WTC11 (cell line): ENCODE measurements around the gene DLAT.
"Not testable (repeated sequence)": the region's sequence is repeated elsewhere in the genome, so short reads cannot be mapped to it uniquely, and the experiment has no call there.

ENCODE experiments used
- CBFB ChIP-seq: sonication (generic); formaldehyde crosslinking; IDR thresholded peaks from 2 replicates; pipeline ENCODE4 v1.8.1; 2022; ENCODE audit warnings: mild to moderate bottlenecking, low read depth, missing genetic modification reagents
- CTCF ChIP-seq: fragments of 200-600 bp; IDR thresholded peaks from 2 replicates; pipeline ENCODE4 v1.8.0; 2022; ENCODE audit warnings: antibody characterized with exemption
- ESRRA ChIP-seq: sonication (generic); formaldehyde crosslinking; IDR thresholded peaks from 2 replicates; pipeline ENCODE4 v1.8.1; 2022; ENCODE audit warnings: mild to moderate bottlenecking, missing genetic modification reagents, borderline replicate concordance
- GABPB1 ChIP-seq: sonication (generic); formaldehyde crosslinking; IDR thresholded peaks from 2 replicates; pipeline ENCODE4 v1.8.1; 2023; ENCODE audit warnings: mild to moderate bottlenecking, missing genetic modification reagents
- IRF2 ChIP-seq: sonication (generic); formaldehyde crosslinking; IDR thresholded peaks from 2 replicates; pipeline ENCODE4 v1.8.0; 2022; ENCODE audit warnings: low read depth, missing genetic modification reagents, borderline replicate concordance
- MAX ChIP-seq: sonication (generic); formaldehyde crosslinking; IDR thresholded peaks from 2 replicates; pipeline ENCODE4 v1.8.0; 2022; ENCODE audit warnings: mild to moderate bottlenecking, missing genetic modification reagents
- NFYB ChIP-seq: sonication (generic); formaldehyde crosslinking; conservative IDR thresholded peaks from 2 replicates; pipeline ENCODE4 v1.8.0; 2022; ENCODE audit warnings: low read depth, missing genetic modification reagents
- SMAD4 ChIP-seq: sonication (generic); formaldehyde crosslinking; IDR thresholded peaks from 2 replicates; pipeline ENCODE4 v1.8.0; 2022; ENCODE audit warnings: mild to moderate bottlenecking, missing genetic modification reagents
- TF ChIP-seq, protein P1 (sequence below): sonication (generic); formaldehyde crosslinking; IDR thresholded peaks from 2 replicates; pipeline ENCODE4 v1.8.1; 2022; ENCODE audit warnings: low read depth, mild to moderate bottlenecking, moderate library complexity, missing genetic modification reagents, borderline replicate concordance
- TF ChIP-seq, protein P2 (sequence below): sonication (generic); formaldehyde crosslinking; IDR thresholded peaks from 2 replicates; pipeline ENCODE4 v1.8.1; 2023; ENCODE audit warnings: mild to moderate bottlenecking, missing genetic modification reagents, moderate library complexity
- TF ChIP-seq, protein P3 (sequence below): sonication (generic); formaldehyde crosslinking; IDR thresholded peaks from 2 replicates; pipeline ENCODE4 v1.8.1; 2022; ENCODE audit warnings: mild to moderate bottlenecking, missing genetic modification reagents, moderate library complexity, borderline replicate concordance
- TF ChIP-seq, protein P4 (sequence below): sonication (generic); formaldehyde crosslinking; IDR thresholded peaks from 2 replicates; pipeline ENCODE4 v1.8.1; 2023; ENCODE audit warnings: mild to moderate bottlenecking, missing genetic modification reagents

GRCh38 chr11:112048256-112048655 is 23.0 kb downstream of the DLAT start:
- TF ChIP-seq CTCF; NFYB (CRISPR knock-in tag); SMAD4; CBFB (CRISPR knock-in tag); IRF2 (CRISPR knock-in tag); ESRRA (CRISPR knock-in tag); MAX; GABPB1 (CRISPR knock-in tag): not testable (repeated sequence)
- TF ChIP-seq, protein P1, sequence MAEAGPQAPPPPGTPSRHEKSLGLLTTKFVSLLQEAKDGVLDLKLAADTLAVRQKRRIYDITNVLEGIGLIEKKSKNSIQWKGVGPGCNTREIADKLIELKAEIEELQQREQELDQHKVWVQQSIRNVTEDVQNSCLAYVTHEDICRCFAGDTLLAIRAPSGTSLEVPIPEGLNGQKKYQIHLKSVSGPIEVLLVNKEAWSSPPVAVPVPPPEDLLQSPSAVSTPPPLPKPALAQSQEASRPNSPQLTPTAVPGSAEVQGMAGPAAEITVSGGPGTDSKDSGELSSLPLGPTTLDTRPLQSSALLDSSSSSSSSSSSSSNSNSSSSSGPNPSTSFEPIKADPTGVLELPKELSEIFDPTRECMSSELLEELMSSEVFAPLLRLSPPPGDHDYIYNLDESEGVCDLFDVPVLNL (CRISPR knock-in tag), result not testable (repeated sequence)
- TF ChIP-seq, protein P2, sequence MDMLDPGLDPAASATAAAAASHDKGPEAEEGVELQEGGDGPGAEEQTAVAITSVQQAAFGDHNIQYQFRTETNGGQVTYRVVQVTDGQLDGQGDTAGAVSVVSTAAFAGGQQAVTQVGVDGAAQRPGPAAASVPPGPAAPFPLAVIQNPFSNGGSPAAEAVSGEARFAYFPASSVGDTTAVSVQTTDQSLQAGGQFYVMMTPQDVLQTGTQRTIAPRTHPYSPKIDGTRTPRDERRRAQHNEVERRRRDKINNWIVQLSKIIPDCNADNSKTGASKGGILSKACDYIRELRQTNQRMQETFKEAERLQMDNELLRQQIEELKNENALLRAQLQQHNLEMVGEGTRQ (CRISPR knock-in tag), result not testable (repeated sequence)
- TF ChIP-seq, protein P3, sequence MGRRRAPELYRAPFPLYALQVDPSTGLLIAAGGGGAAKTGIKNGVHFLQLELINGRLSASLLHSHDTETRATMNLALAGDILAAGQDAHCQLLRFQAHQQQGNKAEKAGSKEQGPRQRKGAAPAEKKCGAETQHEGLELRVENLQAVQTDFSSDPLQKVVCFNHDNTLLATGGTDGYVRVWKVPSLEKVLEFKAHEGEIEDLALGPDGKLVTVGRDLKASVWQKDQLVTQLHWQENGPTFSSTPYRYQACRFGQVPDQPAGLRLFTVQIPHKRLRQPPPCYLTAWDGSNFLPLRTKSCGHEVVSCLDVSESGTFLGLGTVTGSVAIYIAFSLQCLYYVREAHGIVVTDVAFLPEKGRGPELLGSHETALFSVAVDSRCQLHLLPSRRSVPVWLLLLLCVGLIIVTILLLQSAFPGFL, result not testable (repeated sequence)
- TF ChIP-seq, protein P4, sequence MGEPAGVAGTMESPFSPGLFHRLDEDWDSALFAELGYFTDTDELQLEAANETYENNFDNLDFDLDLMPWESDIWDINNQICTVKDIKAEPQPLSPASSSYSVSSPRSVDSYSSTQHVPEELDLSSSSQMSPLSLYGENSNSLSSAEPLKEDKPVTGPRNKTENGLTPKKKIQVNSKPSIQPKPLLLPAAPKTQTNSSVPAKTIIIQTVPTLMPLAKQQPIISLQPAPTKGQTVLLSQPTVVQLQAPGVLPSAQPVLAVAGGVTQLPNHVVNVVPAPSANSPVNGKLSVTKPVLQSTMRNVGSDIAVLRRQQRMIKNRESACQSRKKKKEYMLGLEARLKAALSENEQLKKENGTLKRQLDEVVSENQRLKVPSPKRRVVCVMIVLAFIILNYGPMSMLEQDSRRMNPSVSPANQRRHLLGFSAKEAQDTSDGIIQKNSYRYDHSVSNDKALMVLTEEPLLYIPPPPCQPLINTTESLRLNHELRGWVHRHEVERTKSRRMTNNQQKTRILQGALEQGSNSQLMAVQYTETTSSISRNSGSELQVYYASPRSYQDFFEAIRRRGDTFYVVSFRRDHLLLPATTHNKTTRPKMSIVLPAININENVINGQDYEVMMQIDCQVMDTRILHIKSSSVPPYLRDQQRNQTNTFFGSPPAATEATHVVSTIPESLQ (CRISPR knock-in tag), result not testable (repeated sequence)
